ELF-1 (cell line): ENCODE results near the gene NDUFV2.
"Not testable (repeated sequence)": the region's sequence is repeated elsewhere in the genome, so short reads cannot be mapped to it uniquely, and the experiment has no call there.

Experiments
- DNase-seq: peaks from one replicate; pipeline ENCODE4 v3.0.0-alpha.2; 2016; ENCODE audit warnings: low read depth, low spot score

The NDUFV2 gene

GRCh38 chr18:9153256-9153655 lies 50.8 kb downstream of the NDUFV2 start:
- no peak for DNase-seq

GRCh38 chr18:9156604-9157249 lies 54.2 kb downstream of the NDUFV2 start:
- no peak for DNase-seq

- DNase-seq, result no peak
These were observed 55.3 kb downstream of the NDUFV2 start for GRCh38 chr18:9157806-9158205.

- DNase-seq, result no peak
These were observed 57.5 kb downstream of the NDUFV2 start for GRCh38 chr18:9160014-9160413.

GRCh38 chr18:9162663-9163062 lies 60.2 kb downstream of the NDUFV2 start:
- not testable (repeated sequence) for DNase-seq

- not testable (repeated sequence) for DNase-seq
These were observed 61.6 kb downstream of the NDUFV2 start for GRCh38 chr18:9164149-9164548.

- DNase-seq, result not testable (repeated sequence)
These were observed 63.4 kb downstream of the NDUFV2 start for GRCh38 chr18:9165883-9166282.

- not testable (repeated sequence) for DNase-seq
These were observed 67.0 kb downstream of the NDUFV2 start for GRCh38 chr18:9169515-9169914.

- not testable (repeated sequence) for DNase-seq
These were observed 69.4 kb downstream of the NDUFV2 start for GRCh38 chr18:9171919-9172318.

- no peak for DNase-seq
These were observed 70.1 kb downstream of the NDUFV2 start for GRCh38 chr18:9172506-9173127.

GRCh38 chr18:9173770-9174233 lies 71.3 kb downstream of the NDUFV2 start:
- no peak for DNase-seq

GRCh38 chr18:9174302-9174701 lies 71.8 kb downstream of the NDUFV2 start:
- DNase-seq, result no peak

- no peak for DNase-seq
These were observed 72.6 kb downstream of the NDUFV2 start for GRCh38 chr18:9175115-9175514.

GRCh38 chr18:9177031-9177430 lies 74.5 kb downstream of the NDUFV2 start:
- DNase-seq, result no peak

GRCh38 chr18:9177466-9177865 lies 75.0 kb downstream of the NDUFV2 start:
- no peak for DNase-seq

- no peak for DNase-seq
These were observed 76.1 kb downstream of the NDUFV2 start for GRCh38 chr18:9178557-9178956.

- no peak for DNase-seq
These were observed 78.8 kb downstream of the NDUFV2 start for GRCh38 chr18:9181275-9181674.

GRCh38 chr18:9182852-9183399 lies 80.4 kb downstream of the NDUFV2 start:
- no peak for DNase-seq
